GM21423 (cell line): ENCODE data around the gene CARD11.

Experiments
- ATAC-seq: cut with Tn5 transposase; IDR thresholded peaks from one replicate; pipeline ENCODE4 v1.9.1; 2021; ENCODE audit warnings: mild to moderate bottlenecking, moderate library complexity; ENCODE audit not compliant: unreplicated experiment

CARD11 gene

DNA sequence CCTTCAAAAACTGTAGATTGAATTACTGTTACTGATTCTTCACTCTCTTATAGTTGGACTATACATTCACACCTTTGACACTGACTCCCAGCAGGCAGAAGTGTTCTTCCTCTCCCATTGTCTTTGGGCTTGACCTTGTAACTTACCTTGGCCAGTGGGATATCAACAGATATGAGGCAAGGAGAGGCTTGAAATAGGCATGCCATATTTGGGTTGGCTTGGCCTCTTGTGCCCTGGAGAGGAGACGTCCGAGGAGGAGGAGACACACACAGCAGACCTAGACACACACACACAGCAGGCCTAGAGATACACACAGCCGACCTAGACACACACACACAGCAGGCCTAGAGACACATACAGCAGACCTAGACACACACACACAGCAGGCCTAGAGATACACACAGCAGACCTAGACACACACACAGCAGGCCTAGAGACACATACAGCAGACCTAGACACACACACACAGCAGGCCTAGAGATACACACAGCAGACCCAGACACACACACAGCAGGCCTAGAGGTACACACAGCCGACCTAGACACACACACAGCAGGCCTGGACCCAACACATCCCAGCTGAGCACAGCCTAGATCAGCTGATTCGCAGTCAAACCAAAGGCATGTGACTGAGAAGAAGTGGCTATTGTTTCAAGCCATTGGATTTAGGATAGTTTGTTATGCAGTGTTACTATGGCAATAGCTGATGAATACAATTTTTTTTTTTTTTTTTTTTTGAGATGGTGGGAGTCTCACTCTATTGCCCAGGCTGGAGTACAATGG lies 187.1 kb downstream of the CARD11 start:
- ATAC-seq: no peak
